BJ (cell line): ENCODE data around the gene ELOB. TPM values are rescaled to one million over a fixed set of nuclear protein-coding genes. Genes with fewer than 3 reads are reported as not detected.

Experiments
- CTCF ChIA-PET: fragments of 350-600 bp; formaldehyde crosslinking; extraction: SDS; loops from one replicate; lab custom pipeline; 2021; ENCODE audit warnings: antibody characterized with exemption, inconsistent platforms; lab: Yijun Ruan, JAX
- POLR2A ChIA-PET: fragments of 300-600 bp; sonication (Branson Sonifier 250); formaldehyde crosslinking; extraction: SDS; loops from one replicate; lab custom pipeline; 2021; ENCODE audit warnings: antibody characterized with exemption; lab: Charles Lee
- DNase-seq: peaks from one replicate; pipeline ENCODE4 v3.0.0-alpha.2; 2011; ENCODE audit warnings: low read depth
- H3K27me3 ChIP-seq: 2 replicates; pipeline ENCODE4 v1.6.0; 2011; ENCODE audit warnings: low read length; ENCODE audit not compliant: control insufficient read depth, insufficient read depth
- H3K36me3 ChIP-seq: 2 replicates; pipeline ENCODE4 v1.5.1; 2011; ENCODE audit warnings: low read length; ENCODE audit not compliant: control insufficient read depth, insufficient read depth
- H3K4me3 ChIP-seq: 2 replicates; pipeline ENCODE4 v1.5.1; 2011; ENCODE audit warnings: low read depth, mild to moderate bottlenecking, control low read depth, low read length
- CTCF ChIP-seq: IDR thresholded peaks from 2 replicates; pipeline ENCODE4 v1.5.1; 2011; ENCODE audit warnings: low read depth, mild to moderate bottlenecking, control low read depth, inconsistent platforms, low read length, moderate library complexity; ENCODE audit not compliant: insufficient read depth
- polyA plus RNA-seq: library from polyadenylated mRNA; depleted of rRNA; stranded (reverse); fragments of >200 nt; gene quantifications from 2 replicates; pipeline ENCODE4 v1.2.3, GENCODE V29; 2011

ELOB gene
- polyA plus RNA-seq, 1 experiment: 212 TPM

DNA sequence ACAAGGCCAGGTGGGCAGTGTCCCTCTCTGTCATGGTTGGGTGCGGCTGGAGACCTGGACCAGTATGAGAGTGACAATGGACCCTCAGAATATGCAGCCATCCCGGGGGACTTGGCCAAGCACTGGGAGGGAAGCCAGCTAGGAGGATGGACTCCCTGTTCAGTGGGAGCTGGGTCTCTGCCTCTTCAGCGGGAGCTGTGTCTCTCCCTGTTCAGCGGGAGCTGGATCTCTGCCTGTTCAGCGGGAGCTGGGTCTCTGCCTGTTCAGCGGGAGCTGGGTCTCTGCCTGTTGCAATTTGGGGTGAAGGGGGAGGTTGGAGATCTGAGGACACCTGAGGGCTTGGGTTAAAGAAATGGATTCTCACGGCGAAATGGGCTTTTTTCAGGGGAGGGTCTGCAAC is 14.1 kb upstream of the ELOB start:
- DNase-seq: no peak
- no peak overlapping the region for H3K4me3 ChIP-seq
- no peaks in the 10 kb centered on the region for H3K36me3 ChIP-seq
- ChIA-PET POLR2A (no interaction called here), CTCF (no interaction called here)
- peaks cover 23% of the 10 kb centered on the region for H3K27me3 ChIP-seq
- no peak for TF ChIP-seq CTCF

DNA sequence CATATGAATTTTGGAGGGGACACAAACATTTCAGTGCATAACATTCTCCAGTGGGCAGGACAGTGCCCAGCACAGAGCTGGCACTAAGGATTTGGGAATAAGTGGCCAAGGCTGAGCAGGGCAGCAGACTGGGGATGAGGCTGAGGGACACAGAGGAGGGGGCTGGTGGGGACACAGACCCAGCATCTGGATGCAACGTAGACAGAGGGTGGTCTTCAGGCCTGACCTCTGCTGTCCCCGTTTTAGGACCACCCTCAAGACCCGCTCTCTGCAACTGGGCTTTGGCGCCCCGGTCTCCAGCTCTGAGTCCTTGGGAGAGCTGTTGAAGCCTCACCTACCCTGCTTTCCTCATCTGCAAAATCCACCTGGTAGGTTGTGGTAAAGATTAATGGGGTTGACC is 13.6 kb upstream of the ELOB start:
- Histone ChIP-seq H3K36me3 (no peaks in the 10 kb centered on the region), H3K27me3 (peaks cover 28% of the 10 kb centered on the region), H3K4me3 (no peak overlapping the region)
- POLR2A ChIA-PET: no interaction called here
- TF ChIP-seq CTCF: no peak
- CTCF ChIA-PET: no interaction called here
- DNase-seq: no peak

DNA sequence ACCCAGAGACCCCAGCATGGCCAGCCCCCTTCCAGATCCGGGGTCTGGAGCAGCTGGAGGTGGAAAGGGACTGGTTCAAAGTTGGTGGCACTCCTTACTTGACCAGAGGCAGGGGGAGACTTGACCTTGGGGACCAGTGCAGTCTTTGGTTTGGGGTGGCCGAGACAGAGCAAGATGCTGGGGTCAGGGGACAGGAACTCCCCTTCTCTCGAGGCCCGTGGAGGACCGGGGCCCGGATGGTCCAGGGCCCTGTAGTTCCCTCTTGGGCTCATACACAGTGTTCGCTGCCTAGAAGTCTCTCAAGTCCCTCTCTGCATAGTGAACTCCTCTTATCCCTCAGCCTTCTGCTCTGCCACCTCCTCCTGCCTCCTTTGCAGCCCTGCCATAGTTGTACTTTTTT is 10.9 kb upstream of the ELOB start:
- ChIA-PET POLR2A (no interaction called here), CTCF (no interaction called here)
- TF ChIP-seq CTCF: no peak
- no peak for DNase-seq
- peaks cover 44% of the 10 kb centered on the region for H3K27me3 ChIP-seq
- no peak overlapping the region for H3K4me3 ChIP-seq
- no peaks in the 10 kb centered on the region for H3K36me3 ChIP-seq

DNA sequence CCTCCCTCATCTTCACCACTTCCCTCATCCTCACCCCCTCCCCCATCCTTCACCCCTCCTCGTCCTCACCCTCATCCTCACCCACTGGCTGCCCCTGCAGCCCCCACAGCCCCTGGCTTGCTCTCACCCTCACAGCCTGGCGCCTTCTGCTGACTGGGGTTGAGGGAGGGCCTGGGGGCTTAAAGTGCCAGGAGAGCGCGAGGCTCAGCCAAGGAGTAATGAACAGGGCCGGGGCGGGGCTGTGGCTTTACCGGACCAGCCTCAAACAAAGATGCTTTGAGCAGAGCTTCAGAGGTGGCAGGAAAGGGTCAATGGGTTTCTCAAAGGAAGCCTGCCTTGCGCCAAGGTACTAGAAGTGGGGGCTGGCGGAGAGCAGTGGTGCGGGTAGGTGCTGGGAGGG is 10.3 kb upstream of the ELOB start, which contains the start of gene PRSS33:
TSS of gene PRSS33 (minus strand) at position 155 of the 400 bp plus-strand sequence. CDS start 1,013 bp downstream, outside the sequence.
- no peak for TF ChIP-seq CTCF
- H3K36me3 ChIP-seq: no peaks in the 10 kb centered on the region
- peaks cover 44% of the 10 kb centered on the region for H3K27me3 ChIP-seq
- POLR2A ChIA-PET: no interaction called here
- no peak within 1 kb of the TSS for H3K4me3 ChIP-seq
- CTCF ChIA-PET: no interaction called here
- DNase-seq: no peak

GRCh38 chr16:2786826-2787151 is 9.7 kb upstream of the ELOB start:
- ChIA-PET CTCF (no interaction called here), POLR2A (no interaction called here)
- Histone ChIP-seq H3K36me3 (no peaks in the 10 kb centered on the region), H3K4me3 (no peak overlapping the region), H3K27me3 (peaks cover 44% of the 10 kb centered on the region)
- no peak for TF ChIP-seq CTCF
- DNase-seq: no peak
